Ramos (cell line): Measurements from ENCODE around the gene OR4D2.

Source experiments
- in situ Hi-C: fragments of 300-500 bp; cut with MboI; formaldehyde crosslinking; loops from one replicate; pipeline ENCODE4 v1.14.3; 2022; ENCODE audit warnings: low sequenced_read_pairs; ENCODE audit not compliant: unreplicated experiment

Gene OR4D2

DNA sequence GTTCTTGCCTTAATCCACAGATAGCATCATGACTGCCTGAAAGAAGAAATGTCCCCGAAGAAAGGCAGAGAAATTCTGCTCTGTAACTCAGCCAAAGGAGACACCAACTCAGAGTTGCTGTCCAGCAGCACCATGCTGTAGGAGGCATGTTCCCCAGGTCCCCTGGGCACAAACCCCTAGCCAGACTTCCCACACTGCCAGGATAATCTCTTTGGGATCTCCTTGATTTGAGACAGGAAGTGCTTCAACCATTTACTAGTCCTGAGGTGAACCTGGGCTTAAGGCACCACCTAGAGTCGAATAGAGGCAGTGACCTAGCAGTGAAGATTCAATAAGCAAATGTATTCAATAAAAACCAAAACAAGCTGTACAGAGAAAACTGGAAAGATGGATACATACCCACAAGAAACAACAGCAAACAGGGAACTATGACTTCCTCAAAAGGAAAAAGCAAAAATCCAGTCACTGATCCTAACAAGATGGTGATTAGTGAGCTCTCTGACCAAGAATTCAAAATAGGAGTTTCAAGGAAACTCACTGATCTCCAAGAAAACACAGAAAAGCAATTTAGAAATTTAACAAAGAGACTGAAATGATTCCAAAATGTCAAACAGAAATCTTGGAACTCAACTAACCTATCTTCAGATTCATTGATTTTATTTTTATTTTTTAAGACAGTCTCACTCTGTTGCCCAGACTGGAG is 5.7 kb downstream of the OR4D2 start:
- in situ Hi-C loops, result no loop called here

DNA sequence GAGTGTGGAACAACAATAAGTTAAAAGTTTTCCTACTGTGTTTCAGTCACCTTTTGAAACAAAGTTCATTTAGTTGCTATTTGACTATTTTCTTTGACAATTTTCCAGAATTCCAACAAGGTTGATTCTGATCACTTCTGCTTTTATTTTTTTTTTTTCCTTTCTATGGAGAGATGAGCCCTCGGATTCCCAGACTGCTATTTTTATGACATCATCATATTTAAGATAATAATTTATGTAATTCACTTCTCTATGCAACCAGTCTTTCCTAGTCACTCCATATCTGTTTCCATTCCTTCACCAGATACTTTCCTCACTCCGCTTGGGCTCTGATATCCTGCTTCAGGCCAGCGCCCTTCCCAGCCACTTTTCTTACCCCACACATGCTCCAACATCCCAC is 8.1 kb downstream of the OR4D2 start:
- in situ Hi-C loops, result no loop called here

DNA sequence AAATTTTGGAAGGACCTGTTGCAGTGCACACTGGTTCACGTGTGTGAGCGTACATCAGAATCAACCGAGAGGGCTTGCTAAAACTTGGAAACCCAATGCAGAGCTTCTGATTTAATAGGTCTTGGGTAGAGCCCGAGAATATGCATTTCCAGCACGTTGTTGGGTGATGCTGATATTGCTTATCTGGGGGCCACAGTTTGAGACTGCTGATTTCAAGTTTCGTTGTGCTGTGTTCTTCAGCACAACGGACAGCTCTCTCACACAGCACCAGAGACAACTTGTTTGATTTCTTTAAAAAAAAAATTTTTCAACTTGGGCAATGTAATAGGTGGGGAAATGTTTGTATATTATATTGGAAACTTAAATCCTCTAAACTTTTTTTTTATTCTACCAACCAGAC is 9.4 kb downstream of the OR4D2 start:
- in situ Hi-C loops, result no loop called here

DNA sequence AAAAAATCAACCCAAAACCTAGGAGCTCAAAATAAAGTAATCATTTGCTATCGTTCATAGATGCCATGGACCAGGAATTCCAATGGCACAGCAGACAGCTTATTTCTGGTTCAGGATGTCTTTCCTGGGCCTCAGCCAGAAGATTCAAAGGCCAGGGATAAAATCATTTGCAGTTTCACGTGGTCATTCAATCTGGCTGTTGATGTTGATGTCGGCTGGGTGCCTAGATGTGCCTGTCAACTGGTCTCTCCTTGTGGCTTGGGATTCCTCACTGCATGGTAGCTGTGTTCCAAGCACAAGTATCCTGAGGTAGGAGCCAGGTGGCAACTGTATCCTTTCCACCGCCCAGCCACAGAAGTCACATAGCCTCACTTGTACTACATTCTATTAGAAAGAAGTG is 15.0 kb downstream of the OR4D2 start:
- in situ Hi-C loops, result no loop called here

DNA sequence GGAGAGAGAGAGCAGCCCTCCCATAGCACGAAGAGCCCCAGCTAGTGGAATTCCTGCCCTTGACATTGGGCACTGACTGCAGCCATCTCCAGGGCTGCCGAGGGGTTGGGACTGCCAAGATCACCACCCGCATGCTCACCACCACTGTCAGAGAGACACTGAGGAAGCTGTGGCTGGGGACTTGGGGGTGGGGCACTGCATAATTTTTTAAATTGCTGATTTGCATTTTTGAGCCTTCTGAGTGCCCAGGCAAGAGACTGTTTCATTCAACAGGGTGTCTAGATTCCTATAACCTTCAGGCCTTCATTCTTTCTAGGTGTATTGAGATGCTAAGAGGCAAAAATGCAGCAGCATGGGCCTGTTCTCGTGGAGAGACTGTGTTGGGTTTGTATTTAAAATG is 16.7 kb downstream of the OR4D2 start:
- in situ Hi-C loops, result no loop called here

DNA sequence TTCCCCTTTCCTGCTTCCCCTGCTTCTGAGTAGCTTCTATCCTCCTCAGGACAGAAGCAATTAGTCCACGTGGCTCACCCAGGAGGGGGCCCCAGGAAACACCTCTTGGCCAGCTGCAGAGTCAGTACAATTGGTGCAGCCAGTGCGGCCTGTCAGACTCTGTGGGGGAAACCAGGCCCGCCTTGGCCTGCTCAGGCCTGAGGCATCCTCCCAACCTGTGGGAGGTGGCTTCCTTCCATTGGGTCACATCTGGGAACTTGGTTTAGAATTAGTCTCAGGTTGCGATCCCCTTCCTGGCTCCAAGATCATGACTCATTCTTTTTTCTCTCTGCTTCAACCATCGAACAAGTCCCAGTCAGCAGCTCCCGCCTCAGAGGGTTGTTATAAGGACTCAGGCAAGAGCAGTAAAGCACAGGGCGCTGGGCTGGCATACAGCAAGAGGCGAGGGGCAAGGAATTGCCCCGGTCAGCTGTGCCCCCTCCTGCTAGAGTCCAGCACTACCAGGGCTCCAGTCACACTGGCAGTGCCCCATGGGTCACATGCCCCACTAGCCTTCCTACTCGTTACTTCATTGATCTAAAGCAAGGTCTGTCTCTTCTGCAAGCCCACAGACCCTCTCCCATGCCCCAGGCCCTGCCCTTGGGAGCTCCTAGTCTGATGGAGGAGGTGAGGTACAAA is 17.7 kb downstream of the OR4D2 start:
- in situ Hi-C loops, result no loop called here

DNA sequence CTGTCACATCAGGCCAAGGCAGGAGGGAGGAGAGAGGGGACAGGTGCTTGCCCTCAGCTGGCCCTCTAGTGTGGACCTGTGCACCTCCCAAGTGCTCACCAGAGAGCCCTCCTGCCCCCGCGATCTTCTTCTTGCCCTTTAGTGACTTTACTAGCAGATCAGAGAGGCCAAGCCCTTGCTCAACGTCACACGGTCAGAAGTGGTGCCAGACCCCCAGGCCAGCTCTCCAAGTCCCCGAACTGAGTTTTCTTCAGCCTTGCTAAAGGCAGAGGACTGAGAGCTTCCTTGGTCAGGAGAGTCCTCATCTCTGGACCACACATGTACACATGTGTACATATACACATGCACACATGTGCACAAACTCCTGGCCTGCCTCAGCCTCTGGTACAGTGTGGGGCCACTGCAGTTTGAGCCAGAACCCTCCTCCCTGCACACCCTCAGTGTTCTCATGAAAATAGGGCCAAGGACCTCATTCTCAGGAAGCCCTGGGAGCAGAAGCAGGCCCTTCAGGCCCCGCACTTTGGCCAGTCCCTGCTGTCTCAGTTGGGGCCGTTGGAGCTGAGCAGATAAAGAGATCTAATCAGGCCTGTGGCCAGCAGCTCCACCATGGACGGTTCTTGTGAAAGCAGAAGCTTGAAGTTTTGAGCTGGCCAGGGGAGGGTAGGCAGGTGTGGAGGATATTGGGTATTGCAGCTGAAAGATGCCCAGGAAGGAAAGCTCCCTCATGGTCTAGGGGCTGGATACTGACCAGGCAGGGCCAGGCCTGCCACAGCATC is 18.4 kb downstream of the OR4D2 start:
- in situ Hi-C loops, result no loop called here

DNA sequence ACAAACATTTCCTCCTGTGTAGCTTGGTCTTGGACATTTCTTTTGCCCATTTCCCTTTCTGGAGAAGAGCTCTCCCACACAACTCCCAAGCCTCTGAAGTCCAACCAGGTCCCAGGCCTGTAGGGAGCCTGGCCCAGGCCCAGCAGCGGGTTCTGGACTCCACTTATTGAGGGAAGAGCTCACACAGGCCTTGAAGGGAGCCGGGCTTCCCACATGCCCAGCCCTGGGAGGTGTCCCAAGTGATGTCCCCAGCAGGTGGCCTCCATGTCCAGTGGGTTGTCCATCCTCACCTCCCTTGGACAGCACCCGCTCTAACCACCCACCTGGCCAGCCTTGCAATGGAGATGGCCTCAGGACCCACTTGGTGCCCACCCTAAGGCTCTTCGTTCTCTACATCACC is 19.8 kb downstream of the OR4D2 start:
- in situ Hi-C loops, result no loop called here

DNA sequence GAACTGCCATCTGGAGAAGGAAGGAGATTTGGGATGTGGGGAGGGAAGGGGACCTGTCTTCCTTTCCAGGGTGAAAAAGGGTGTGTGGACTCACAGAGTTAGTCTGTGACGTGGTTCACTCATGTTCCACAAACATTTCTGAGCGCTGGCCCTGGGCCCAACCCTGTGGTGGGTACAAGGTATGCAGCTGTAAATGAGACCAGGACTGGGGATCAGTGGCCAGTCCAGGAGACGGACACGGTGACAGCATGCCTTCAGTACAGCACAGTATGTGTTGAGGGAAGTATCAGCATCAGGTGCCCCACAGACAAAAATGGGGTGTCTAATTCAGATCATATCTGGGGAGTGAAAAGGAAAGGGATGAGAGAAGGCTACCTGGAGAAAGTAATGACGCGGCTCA is 20.3 kb downstream of the OR4D2 start:
- in situ Hi-C loops, result no loop called here

DNA sequence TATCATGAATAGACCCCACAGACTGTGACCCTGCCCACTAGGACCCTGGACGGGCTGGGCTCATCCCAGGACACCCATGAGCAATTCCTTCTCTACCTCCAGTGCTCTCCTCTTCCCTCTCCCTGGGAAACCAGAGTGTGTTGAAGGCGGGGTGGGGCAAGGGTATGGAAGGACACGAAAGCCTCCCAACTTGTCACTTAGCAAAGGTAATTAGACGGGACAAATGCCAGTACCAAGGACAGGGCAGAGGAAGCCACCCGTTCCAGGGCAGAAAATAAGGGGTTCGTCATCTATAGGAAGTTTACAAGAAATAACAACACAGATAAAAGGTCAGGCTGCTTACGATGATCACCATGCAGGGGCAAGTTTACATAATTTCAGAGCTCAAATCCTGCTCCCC is 20.9 kb downstream of the OR4D2 start:
- in situ Hi-C loops, result no loop called here

DNA sequence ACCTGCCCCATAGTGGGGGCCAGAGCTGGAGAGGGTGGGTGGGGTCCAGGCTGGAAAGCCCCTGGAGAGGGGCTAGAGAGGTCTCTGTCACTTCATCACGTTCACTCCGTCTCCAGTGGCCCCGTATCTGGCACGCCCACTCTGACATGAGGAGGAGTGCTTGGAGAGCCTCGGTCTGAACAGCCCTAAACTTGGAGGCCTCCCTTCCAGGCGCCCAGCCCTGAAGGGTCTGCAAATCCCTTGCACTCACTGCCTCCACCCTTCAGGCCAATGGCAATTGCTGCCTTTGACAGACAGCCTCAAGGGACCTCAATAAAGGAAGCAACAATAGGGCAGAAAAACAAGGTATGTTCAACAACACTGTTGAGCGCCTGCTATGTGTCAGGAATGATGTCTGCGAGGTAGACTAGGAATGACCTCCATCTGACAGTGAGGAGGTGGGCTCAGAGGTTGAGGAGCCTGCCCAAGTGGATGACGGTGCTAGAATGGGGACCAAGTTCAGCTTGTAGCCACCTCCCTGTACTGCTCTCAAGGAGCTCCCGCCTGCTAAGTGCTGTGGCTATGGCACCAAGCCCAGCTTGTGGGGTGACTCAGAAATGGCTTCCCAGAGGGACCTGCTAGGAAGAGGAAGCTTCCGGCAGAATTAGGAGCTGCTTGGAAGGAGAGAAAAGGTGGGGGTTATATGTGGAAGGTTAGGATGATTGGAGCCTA is 22.8 kb downstream of the OR4D2 start:
- in situ Hi-C loops, result no loop called here

DNA sequence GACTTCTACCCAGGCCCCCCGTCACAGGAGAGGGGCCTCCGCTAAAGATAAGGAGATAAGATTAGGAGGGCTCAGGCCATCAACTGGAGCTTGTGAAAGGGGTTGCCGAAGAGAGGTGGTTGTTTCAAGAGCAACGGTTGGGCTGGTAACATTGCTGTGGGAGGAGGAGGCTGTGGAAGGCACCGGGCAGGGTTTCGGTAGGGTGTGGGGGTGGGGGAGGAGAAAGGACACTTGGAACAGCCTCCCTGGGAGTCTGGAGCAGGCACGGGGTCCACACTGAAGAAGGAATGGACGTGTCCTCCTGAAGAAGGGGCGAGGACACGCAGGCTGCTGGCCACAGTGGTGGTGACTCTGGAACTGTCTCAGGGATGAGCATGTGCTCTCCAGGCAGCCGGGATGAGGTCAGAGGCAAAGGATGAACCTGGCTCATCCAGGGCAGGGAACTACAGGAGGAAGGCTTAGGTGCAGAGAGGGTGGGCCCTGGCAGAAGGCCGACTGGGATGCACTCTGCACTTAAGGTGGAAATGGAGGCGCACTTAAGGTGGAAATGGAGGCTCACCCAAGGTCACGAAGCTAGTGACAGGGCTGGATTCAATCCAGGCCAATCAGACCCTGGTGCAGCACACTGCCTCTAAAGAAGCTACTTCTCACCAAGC is 24.6 kb downstream of the OR4D2 start:
- in situ Hi-C loops, result no loop called here

DNA sequence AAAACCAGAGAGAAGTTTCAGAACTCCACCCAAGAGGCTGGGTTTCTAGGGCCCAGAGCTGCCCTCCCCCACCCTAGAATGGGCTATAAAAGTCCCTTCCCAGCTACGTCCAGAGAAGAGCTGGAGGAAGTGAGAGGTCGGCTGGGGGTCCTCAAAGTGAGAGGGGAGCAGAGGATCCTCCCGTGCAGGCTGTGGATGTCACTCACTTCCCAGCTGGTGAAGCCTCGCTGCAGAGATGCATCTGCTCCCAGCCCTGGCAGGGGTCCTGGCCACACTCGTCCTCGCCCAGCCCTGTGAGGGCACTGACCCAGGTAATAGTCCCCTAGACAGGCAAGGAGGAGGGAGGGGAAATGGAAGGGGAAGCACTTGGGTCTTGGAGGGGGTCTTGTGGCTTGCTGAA is 25.8 kb downstream of the OR4D2 start, which contains the start of gene EPX:
Gene EPX, plus strand, starts transcription at position 115 of the 400 bp plus-strand sequence. Its CDS starts 121 bp downstream, at position 236.
- in situ Hi-C loops, result no loop called here

DNA sequence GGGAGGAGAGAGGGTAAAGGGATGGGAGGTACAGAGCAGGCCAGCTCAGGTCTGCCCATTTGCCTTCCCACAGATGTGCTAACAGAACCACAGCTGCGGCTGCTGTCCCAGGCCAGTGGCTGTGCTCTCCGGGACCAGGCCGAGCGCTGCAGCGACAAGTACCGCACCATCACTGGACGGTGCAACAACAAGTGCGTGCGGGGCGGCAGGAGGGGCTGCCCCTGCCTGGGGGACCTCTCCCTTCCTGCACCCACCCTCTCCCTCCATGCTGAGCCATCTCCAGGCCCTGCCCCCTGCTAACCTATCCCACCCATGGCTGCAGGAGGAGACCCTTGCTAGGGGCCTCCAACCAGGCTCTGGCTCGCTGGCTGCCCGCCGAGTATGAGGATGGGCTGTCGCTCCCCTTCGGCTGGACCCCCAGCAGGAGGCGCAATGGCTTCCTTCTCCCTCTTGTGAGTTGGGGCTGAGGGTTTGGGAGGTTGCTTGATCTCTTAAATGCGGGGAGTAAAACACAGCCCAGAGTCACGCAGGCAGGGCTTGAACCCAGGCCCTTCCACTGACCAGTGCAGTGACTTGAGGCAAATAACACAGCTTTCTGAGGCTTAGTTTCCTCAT is 27.0 kb downstream of the OR4D2 start:
- in situ Hi-C loops, result no loop called here

DNA sequence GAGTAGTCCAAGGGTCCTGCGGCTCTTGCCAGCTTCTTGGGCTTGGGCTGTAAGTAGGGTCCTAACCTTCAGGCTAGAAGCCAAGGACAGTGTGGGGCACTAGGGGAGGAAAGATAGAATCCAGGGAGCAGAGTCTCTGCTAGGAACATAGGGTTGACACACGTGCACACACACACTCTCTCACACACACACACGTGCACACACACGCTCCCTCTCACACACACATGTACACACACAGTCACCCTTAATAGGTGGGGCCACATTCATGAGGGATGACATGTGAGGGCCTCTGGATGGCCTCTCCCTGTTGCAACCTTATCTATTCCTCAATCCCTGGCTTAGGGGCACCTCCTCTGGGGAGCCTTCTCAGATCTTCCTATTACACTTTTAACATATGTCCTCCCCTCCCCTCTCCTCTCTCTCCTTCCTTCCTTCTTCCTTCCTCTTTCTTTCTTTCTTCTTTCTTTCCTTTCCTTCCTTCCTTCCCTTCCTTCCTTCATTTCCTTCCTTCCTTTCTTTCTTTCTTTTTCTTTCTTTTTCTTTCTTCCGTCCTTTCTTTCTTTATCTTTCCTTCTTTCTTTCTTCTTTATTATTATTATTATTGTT is 28.8 kb downstream of the OR4D2 start:
- in situ Hi-C loops, result no loop called here

DNA sequence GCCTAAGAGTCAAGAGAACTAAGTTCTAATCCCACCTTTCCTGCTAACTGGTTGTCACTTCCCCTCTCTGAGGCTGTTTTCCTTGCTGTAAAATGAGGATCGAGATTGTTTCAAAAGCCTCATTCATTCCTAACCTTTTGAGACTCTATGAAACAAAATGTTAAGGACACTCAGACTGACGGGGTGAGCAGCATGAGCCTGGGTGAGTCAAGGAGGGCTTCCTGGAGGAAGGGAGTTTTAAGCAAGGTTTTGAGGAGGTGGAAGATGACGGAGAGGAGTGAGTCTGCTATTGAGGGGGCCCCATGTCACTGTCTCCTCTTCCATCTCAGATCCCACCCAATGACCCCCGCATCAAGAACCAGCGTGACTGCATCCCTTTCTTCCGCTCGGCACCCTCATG is 29.8 kb downstream of the OR4D2 start:
- in situ Hi-C loops, result no loop called here

DNA sequence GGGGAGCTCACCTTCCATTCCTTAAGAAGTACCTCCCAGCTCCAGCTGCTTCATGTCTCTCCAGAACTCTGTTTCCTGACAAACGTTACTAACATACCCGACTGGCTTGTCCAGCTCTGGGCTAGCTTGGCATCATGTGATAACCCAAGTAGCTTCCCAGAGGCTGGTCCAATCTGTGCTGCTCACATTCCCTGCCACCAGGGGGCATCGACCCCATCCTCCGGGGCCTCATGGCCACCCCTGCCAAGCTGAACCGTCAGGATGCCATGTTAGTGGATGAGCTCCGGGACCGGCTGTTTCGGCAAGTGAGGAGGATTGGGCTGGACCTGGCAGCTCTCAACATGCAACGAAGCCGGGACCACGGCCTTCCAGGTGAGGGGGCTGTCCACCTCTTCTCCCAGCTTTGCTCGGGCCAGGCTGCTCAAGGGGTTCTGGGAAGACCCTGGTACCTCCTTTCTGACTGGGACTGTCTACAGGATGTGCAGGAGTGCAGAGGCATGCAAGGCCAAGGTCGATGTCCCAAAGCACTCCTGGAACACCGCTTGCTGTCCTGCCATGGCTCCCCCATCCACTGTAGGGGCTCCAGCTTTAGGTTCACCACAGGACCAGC is 33.3 kb downstream of the OR4D2 start:
- in situ Hi-C loops, result no loop called here

DNA sequence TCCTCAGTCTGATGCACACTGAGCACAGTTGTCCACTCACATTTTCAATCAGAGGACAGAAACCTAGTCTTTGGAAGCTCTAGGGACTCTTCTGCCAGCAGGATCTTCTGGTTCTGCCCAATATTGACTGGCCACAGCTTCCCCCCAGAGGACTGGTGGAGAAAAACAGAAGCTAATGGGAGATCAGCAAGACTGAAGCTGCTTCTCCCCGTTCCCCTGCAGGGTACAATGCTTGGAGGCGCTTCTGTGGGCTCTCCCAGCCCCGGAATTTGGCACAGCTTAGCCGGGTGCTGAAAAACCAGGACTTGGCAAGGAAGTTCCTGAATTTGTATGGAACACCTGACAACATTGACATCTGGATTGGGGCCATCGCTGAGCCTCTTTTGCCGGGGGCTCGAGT is 36.1 kb downstream of the OR4D2 start:
- in situ Hi-C loops, result no loop called here

DNA sequence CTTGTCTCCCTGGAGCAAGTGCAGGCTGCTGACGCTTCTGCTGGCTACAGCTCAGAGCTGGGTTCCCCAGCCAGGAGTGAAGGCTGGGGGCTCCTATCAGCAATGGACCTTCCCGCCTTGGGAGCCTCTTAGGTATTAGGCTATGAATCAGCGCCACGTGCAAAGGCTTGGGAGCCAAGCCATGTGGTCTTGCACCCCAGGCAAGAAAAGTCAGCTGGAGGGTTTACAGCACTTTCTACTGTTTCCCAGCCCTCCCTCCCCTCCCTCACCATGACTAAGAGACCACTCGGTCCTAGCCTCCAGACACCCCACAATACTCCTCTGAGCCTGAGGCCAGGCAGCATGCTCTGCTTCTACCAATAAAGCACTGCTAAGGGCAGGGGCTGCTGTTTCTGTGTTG is 38.0 kb downstream of the OR4D2 start:
- in situ Hi-C loops, result no loop called here
